HG02623 (cell line): ENCODE results near the gene GGT5.
"Not testable (repeated sequence)": the region's sequence is repeated elsewhere in the genome, so short reads cannot be mapped to it uniquely, and the experiment has no call there.

ENCODE experiments used
- ATAC-seq: cut with Tn5 transposase; IDR thresholded peaks from one replicate; pipeline ENCODE4 v1.9.1; 2021; ENCODE audit warnings: moderate library complexity; ENCODE audit not compliant: unreplicated experiment

The GGT5 gene

DNA sequence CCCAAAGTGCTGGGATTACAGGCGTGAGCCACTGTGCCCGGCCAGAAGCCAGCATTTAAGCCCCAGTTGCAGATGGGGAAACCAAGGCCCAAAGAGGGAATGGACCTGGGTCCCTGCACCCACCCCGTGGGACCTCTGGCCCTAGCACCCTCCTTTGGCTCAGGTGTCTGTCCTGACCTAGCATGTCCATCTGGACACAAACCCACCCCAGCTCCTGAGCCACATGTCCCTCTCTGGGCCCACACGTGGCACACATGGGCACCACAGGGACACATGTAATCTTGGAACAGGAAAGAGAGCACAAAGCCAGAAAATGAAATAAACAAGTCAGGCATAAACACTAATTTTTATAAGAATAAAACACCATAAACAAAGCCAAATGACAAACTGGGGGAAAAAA, 9.6 kb downstream of the GGT5 start:
- no peak for ATAC-seq

DNA sequence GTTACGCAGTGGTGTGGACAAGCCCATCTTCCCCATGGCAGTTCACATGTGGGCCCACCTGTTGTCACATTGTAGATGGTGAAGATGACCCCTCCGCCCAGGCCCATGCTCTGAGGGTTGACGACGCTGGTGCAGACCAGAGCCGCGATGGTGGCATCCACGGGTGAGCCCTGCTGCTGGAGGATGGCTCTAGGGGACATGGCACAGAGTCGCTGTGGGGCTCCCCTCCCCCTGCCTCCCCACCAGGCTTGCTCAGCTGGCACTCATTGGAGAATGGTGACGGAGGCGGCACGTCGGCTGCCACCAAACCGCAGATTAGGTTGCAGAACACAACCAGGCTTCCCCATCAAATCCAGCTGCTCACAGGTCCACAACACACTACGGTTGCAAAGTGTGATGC, 11.1 kb downstream of the GGT5 start:
- no peak for ATAC-seq

DNA sequence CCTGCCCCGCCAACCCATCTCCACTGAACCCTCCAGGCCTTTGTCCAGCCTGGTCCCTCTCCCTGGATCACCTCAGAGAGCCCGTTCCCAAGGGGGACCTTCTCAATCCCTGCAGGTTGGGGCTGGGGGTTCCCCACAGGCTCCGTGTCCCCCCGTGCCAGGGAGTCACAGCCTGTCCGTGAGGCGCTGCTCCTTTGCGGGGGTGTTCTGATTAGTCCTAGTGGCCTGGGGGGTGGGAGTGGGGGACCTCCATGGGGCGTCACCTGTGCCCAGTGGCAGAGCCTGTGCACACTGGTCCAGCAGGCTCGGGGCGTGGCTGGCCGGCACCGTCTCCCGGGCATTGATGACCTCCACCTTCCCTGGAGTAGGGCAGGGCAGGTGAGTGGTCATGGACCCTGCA, 11.6 kb downstream of the GGT5 start:
- no peak for ATAC-seq

DNA sequence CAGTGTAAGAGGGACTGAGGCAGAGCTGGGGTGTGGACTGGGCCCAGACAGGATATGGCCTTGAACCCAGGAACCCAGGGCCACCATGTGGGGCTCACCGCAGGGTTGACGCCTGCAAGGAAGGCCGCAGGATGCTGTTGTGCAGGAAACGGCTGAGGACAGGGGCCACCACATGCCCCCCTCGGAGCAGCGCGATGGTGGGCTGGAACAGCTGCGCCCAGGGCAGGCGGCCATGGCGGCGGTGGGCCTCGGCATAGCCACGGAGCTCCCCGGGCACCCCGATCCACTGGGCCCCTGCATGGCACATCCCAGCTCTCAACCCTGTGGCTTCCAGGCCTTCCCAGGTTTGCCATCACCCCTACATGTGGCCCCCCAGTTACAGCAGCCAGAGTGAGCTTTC, 12.2 kb downstream of the GGT5 start:
- no peak for ATAC-seq

DNA sequence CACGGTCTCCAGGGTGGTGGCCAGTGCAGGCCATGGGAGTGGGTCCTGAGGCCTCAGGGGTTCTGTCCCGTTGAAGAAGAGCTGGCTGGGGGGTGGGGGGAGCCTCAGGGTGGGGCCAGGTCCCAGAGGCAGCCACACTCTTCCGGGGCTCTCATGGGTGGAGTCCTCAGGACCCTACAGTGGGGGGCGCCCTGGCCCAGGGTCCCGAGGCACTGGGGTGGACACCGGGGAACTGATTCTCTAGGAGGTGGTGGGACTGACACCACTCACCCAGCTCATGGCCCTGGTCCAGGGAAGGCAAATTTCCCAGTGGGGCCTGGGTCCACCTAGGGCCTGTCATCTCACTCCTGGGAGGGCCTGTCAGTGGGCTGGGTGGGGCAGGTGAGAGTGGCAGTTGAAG, 12.8 kb downstream of the GGT5 start:
- ATAC-seq = no peak

DNA sequence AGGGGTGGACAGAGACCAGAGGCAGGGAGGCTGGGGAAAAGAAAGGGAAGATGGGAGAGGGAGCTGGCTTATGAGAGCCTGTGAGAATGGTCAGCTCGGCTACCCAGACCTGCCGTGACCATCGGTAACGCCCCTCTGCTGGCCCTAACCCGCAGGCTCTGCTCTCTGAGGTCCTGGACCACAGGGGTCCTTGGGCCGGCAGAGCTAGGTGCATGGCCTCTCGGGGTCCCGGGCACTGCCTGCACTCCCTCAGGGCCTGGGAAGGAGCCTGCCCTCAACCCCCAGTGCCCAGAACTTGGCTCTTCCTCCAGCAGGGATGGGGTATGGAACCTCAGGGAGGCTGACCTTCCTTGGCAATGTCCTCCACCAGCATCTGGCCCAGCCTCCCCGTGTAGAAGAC, 13.2 kb downstream of the GGT5 start:
- no peak for ATAC-seq

DNA sequence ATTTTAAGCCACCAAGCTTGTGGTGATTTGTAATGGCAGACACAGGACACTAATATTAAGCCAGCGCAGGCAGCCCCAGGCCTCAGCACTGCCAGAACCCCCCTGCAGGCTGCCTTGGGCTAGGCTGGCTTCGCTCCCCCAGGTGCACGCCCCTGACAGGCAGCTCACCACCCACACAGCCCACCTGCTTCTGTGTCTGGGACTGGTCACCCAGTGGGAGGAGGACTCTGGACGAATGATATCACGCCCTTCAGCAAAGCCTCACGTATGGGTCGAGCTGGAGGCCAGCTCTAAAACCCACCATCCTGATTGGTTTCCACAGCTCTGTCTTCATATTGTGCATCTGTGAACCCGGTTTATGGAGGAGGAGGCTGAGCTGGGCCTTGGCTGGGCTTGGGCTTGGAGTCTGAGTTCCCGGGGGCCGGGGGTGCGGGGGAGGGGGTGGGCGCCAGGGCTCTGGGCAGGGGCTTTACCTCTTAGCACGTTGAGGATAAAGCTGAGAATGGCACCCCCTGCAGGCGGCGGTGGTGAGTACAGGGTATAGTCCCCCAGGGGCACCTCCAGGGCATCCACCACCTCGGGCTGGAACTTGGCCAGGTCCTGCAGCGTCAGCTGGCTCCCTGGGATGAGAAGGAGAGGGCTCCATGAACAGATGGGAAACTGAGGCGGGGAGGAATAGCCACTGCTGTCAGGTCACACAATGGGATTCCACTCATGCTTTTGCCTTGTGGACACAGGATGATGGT, 13.8 kb downstream of the GGT5 start:
- ATAC-seq = no peak

DNA sequence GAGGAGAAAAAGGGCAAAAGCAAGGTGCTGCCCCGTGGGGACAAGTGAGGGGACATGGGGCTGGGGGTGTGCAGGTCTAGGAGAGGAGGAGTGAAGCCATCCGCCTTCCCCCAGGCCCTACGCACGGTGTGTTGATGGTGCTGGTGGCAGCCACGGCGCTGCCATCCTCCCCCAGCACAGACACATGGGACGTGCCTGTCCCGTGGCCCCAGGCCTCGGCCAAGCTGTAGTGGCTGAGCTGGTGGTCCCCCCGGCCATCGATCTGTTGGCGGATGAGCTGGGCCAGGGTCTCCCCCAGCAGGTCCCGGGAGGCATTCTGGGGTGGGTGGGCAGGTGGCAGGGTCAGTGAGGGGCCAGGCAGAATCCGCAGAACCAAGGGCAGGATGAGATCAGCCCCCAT, 18.9 kb downstream of the GGT5 start:
- no peak for ATAC-seq

DNA sequence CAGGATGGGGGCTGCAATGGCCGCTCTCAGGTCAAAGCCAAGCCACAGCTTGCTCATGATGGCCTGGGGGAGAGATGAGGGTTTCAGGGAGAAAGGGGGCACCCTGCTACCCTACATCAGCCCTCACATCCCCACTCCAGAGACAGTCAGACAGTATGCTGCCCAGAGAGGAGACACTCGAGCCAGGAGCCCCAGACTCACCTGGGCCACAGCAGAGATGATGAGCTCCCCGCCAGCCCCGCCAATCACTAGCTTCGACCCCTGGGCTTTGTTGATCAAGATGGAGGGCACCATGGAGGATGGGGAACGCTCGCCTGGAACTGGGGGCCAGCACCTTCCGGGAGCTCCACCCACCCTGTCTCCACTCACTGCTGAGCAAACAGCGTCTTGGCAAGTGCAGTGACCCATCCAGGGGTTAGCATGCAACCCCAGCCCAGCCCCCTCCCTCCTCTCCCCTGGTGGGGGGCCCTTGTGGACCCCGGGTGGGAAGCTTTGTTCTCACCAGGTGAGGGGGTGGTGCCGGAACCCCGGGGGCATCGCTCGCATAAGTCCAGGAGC, 19.8 kb downstream of the GGT5 start:
- no peak for ATAC-seq

DNA sequence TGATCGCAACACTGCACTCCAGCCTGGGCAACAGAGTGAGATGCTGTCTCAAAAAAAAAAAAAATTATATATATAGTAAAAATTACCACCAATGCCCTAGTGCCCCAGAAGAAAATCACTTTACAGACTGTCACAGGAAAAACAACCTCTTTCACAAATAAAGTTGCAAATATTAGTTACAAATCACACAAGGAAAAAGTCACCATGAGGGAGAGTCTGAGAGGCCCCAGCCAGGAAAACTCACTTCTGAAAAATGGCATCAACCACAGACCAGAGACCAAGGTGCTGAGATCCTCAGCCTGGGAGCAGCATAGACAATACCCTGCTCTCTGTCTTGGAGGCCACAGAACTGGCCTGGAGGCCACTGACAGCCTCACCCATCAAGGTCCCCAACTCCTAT, 20.4 kb downstream of the GGT5 start:
- ATAC-seq = no peak

DNA sequence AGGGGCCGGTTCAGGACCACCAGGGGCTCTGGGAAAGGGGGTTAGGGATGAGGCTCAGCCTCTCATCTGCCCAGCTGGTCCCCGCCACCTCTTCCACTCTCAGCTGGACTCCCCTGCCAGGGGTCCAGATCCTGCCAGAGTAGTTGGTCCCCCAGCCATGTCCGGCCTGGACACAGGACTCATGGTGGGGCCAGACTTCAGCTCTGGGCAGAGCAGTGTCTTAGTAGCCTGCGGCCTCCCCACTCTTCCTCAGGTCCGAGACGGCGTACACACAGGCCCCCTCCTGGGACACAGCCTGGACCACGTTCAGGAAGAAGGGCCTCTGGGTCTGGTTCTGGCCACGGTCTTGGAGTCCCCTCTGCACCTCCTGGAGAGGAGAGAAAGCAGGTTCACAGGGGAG, 25.1 kb downstream of the GGT5 start:
- ATAC-seq = no peak

DNA sequence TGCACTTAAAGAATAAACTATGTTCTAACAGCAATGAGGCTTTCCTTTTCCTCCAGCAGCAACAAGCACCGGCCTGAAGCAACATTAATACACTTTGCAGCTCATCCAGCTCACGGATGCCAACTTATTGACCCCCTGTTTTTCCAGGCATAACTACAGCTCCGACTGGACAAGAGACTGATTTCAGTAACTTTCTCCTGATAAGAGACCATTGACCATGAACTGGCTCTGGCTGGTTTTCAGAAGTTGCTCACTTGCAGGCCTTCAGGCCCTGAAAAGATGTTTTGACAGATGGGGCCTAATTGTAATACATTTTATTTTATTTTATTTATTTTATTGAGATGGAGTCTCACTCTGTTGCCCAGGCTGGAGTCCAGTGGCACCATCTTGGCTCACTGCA, 27.5 kb downstream of the GGT5 start:
- no peak for ATAC-seq

DNA sequence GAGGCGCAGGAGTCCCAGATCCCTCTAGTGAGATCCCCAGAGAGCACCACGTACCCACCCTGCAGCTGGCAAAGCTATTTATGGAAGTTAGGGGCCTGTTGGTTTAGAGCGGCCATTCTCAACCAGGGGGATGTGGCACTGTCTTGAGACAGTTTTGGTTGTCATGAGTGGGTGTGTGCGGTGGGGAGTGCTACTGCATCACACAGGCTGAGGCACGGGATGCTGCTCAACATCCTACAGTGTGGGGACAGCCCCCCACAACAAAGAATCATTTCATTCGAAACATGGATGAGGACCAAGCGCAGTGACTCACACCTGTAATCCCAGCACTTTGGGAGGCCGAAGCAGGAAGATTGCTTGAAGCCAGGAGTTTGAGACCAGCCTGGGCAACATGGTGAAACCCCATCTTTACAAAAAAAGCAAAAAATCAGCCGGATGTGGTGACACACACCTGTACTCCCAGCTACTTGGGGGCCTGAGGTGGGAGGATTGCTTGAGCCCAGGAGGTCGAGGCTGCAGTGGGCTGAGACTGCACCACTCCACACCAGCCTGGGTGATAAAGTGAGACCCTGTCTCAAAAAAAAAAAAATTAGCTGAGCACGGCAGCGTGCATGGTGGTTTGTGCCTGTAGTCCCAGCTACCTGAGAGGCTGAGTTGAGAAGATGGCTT, 28.2 kb downstream of the GGT5 start:
- no peak for ATAC-seq

DNA sequence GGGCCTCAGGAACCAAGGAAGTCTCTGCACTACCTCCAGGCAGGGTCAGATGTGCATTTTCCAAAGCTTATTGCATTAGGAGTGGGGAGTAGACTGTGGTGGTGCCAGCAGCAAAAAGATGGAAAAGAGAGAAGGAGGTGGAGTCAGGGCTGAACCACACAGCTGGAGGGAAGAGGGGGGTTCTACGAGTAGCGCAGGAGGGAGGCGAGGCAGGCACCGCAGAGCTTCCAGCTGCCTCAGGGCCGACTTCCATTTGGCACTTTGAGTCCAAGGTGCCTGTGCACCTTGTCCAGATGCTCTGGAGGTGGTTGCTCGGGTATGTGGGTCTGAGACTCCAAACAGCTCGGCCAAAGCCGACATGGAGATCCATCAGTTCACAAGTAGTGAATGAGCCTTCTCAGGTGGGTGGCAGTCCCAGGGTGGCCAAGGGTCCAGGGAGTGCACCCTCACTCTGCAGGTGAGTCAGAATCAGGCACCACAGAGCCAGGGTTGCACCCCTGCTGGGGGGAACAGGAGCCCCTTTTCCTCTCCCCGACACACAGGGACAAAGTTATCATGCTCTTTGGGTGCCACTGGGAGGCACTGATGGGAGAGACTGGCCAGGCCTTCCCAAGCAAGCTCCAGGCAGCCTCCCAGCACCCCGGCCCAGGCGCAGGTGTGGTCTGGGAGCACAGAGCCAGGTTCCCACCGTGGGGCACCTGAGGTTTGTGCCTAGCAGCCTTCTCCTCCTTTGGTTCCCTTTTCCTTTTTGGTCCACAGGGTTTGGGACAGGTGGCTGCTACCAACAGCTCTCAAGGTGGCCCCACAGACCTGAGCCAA, 30.2 kb downstream of the GGT5 start:
- ATAC-seq = no peak

DNA sequence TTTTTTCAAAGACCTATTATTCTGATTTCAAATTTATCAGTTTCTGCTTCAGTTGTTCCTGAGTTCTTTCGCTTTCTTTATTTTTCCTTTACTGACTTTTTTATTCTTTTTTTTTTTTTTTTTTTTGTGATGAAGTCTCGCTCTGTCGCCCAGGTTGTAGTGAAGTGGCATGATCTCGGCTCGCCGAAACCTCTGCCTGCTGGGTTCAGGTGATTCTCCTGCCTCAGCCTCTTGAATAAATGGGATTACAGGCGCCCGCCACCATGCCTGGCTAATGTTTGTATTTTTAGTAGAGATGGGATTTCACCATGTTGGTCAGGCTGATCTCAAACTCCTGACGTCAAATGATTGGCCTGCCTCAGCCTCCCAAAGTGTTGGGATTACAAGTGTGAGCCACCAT, 31.8 kb downstream of the GGT5 start:
- ATAC-seq = not testable (repeated sequence)

DNA sequence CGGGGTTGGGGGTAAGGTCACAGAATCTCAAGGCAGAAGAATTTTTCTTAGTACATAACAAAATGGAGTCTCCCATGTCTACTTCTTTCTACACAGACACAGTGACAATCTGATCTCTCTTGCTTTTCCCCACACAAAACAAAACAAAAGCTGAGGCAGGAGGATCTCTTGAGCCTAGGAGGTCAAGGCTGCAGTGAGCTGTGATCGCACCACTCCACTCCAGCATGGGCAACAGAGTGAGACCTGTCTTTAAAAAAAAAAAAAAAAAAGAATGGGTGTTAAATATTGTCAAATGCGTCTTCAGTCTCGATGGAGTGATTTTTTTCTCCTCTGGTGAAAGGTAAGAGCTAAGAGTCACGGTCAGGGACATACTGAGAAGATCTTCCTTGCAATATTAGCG, 33.2 kb downstream of the GGT5 start:
- not testable (repeated sequence) for ATAC-seq

DNA sequence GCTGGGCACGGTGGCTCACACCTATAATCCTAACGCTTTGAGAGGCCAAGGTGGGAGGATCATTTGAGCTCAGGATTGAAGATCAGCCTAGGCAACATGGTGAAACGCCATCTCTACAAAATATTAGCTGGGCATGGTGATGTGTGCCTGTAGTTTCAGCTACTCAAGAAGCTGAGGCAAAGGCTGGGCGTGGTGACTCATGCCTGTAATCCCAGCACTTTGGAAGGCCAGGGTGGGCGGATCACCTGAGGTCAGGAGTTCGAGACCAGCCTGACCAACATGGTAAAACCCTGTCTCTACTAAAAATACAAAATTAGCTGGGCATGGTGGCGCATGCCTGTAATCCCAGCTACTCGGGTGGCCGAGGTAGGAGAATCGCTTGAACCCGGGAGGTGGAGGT, 34.5 kb downstream of the GGT5 start:
- ATAC-seq = not testable (repeated sequence)

DNA sequence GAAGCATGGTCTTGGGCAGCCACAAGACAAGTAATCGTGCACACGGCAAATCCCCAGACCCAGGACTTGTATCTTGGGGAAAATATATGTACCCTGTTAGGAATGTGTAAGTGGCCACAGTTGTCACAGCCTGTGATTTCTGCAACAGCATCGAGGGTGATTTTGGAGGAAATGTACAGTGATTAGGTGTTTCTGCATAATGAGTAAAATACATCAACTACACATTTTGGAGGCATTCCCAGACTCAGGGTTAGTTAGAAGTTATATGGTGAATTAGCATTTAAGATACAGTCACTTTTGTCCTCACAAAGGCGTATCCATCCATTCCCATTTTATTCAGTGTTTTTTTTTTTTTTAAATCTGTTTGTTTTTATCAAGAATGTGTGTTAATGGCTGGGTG, 35.2 kb downstream of the GGT5 start:
- ATAC-seq = no peak

DNA sequence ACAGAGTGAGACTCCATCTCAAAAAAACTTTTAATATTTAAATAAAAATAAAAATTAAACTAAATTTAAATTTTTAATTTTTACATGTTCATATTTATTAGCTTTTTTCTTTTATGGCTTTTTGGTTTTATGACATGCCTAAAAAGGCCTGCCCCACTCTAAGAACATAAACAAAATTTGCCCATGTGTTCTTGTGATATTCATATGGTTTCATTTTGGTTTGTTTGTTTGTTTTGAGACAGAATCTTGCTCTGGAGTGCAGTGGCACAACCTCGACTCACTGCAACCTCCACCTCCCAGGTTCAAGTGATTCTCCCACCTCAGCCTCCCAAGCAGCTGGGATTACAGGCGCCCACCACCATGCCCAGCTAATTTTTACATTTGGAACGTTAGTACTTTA, 35.9 kb downstream of the GGT5 start:
- ATAC-seq = no peak

DNA sequence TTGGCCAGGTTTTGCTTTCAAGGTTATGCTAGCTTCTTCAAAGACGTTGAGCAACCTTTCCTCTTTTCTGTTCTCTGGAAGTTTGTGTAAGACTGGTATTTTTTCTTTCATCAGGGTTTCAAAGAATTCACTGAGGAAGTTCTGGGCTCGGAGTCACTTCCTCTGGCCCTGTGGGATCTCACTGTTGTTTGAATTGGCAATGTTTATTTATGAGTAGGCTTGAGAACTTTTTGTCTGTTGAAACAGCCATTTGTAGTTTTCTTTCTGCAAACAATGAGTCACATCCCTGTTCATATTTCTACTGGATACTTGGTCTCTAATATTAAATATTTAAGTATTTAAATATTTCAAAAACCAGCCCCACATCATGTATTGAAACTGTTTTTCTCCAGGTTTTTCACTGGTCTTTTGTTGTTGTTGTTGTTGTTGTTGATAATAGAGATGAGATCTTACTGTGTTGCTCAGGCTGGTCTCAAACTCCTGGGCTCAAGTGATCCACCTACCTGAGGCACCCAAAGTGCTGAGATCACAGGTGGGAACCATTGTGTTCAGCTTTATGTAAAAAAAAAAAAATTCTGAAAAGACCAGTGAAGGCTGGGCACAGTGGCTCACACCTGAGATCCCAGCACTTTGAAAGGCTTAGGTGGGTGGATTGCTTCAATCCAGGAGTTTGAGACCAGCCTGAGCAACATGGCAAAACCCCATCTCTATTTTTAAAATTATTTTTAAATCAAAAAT, 36.7 kb downstream of the GGT5 start:
- no peak for ATAC-seq
